Fibroblast of lung (primary cell): ENCODE data around the gene ASTN2. TPM values are rescaled to one million over a fixed set of nuclear protein-coding genes. Genes with fewer than 3 reads are reported as not detected.

ENCODE experiments used
- DNase-seq, 2 donors: peaks; one replicate each; pipeline versions ENCODE4 v3.0.0 to v3.0.0-alpha.2; 2010; ENCODE audit warnings: low read depth in 2 of 2
- H2AFZ ChIP-seq: 2 replicates; pipeline ENCODE4 v1.5.1; 2012; ENCODE audit warnings: low read length, control low read depth, inconsistent platforms
- H3K27ac ChIP-seq: 2 replicates; pipeline ENCODE4 v1.5.1; 2011; ENCODE audit warnings: low read length, control low read depth; ENCODE audit not compliant: insufficient read depth
- H3K27me3 ChIP-seq: 2 replicates; pipeline ENCODE4 v1.5.1; 2011; ENCODE audit warnings: mild to moderate bottlenecking, low read length; ENCODE audit not compliant: control insufficient read depth, insufficient read depth
- H3K36me3 ChIP-seq: 2 replicates; pipeline ENCODE4 v1.5.1; 2011; ENCODE audit warnings: low read length; ENCODE audit not compliant: control insufficient read depth, insufficient read depth
- H3K4me1 ChIP-seq: 2 replicates; pipeline ENCODE4 v1.5.1; 2011; ENCODE audit warnings: low read length; ENCODE audit not compliant: control insufficient read depth, insufficient read depth; ENCODE audit errors: extremely low read depth
- H3K4me2 ChIP-seq: 2 replicates; pipeline ENCODE4 v1.5.1; 2011; ENCODE audit warnings: low read length, control low read depth; ENCODE audit not compliant: insufficient read depth; ENCODE audit errors: extremely low read depth
- H3K4me3 ChIP-seq, 4 experiments: fragments of 200-600 bp in 1 of 4; sonication (generic) in 1 of 4; replicated peaks in 1 of 4; 2 replicates each; pipeline ENCODE4 v1.5.1; 2011 to 2016; ENCODE audit warnings: low read length in 4 of 4, low read depth in 3 of 4, mild to moderate bottlenecking in 3 of 4, control low read depth in 2 of 4, inconsistent platforms in 1 of 4, mixed read lengths in 1 of 4; ENCODE audit not compliant: insufficient read depth in 1 of 4; ENCODE audit errors: control extremely low read depth in 1 of 4
- H3K79me2 ChIP-seq: 2 replicates; pipeline ENCODE4 v1.5.1; 2012; ENCODE audit warnings: mild to moderate bottlenecking, low read length, inconsistent platforms; ENCODE audit not compliant: control insufficient read depth, insufficient read depth
- H3K9ac ChIP-seq: 2 replicates; pipeline ENCODE4 v1.5.1; 2011; ENCODE audit warnings: mild to moderate bottlenecking, low read length, control low read depth; ENCODE audit not compliant: insufficient read depth
- H3K9me3 ChIP-seq: 2 replicates; pipeline ENCODE4 v1.5.1; 2012; ENCODE audit warnings: low read depth, low read length; ENCODE audit not compliant: control insufficient read depth, insufficient read depth
- H4K20me1 ChIP-seq: 2 replicates; pipeline ENCODE4 v1.5.1; 2011; ENCODE audit warnings: low read length; ENCODE audit not compliant: control insufficient read depth, insufficient read depth; ENCODE audit errors: extremely low read depth
- CTCF ChIP-seq, 2 donors: IDR thresholded peaks in 1 of 2; conservative IDR thresholded peaks in 1 of 2; 1 replicate in 1 of 2; 2 replicates in 1 of 2; pipeline ENCODE4 v1.5.1; 2011 to 2012; ENCODE audit warnings: low read length in 2 of 2, control low read depth in 1 of 2, inconsistent platforms in 1 of 2, low read depth in 1 of 2, mild to moderate bottlenecking in 1 of 2
- EZH2 ChIP-seq: IDR thresholded peaks from 2 replicates; pipeline ENCODE4 v1.5.1; 2012; ENCODE audit warnings: low read length, control low read depth, mild to moderate bottlenecking; ENCODE audit errors: missing control alignments
- polyA plus RNA-seq, 2 donors: library from polyadenylated mRNA; depleted of rRNA in 1 of 2; stranded (reverse) in 1 of 2; unstranded in 1 of 2; fragments of >200 nt; gene quantifications; 2 replicates each; pipeline ENCODE4 v1.2.1, GENCODE V29; 2011 to 2012; ENCODE audit warnings: missing spikeins in 1 of 2
- total RNA-seq: library from RNA; depleted of rRNA; stranded (reverse); fragments of >200 nt; gene quantifications from 2 replicates; pipeline ENCODE4 v1.2.1, GENCODE V29; 2014

Gene ASTN2
- total and polyA plus RNA-seq, 2 donors (not counting 1 experiment from before 2014, with no cell fraction given): 2.2 to 19.2 TPM

- H3K4me2 ChIP-seq: no peak overlapping the region
Observed at GRCh38 chr9:116471093-116471906, 943.6 kb downstream of the ASTN2 start.

GRCh38 chr9:116468793-116469527 is 945.9 kb downstream of the ASTN2 start:
- no peak for TF ChIP-seq CTCF (conservative IDR thresholded peaks at IDR 0.05 in 1 of 2, IDR thresholded peaks at IDR 0.05 in 1 of 2; ENCODE audit: low read depth in 1 of 2, low read length in 2 of 2)
- Histone ChIP-seq H3K4me3 (no peak overlapping the region), H3K9ac (no peak overlapping the region), H3K27me3 (no peaks in the 10 kb centered on the region), H3K79me2 (no peaks in the 10 kb centered on the region), H3K4me1 (no peaks in the 10 kb centered on the region), H2AFZ (no peak overlapping the region), H3K27ac (no peak overlapping the region), H3K36me3 (no peaks in the 10 kb centered on the region), H4K20me1 (no peaks in the 10 kb centered on the region), H3K4me2 (no peak overlapping the region), H3K9me3 (no peaks in the 10 kb centered on the region)
- DNase-seq: no peak

More at GRCh38 chr9:116471093-116471906, 943.6 kb downstream of the ASTN2 start:
- Histone ChIP-seq H3K79me2 (no peaks in the 10 kb centered on the region), H3K9me3 (no peaks in the 10 kb centered on the region), H2AFZ (peak overlapping the region; percentile 37), H3K27me3 (no peaks in the 10 kb centered on the region), H3K36me3 (no peaks in the 10 kb centered on the region), H3K27ac (no peak overlapping the region), H3K4me3 (no peak overlapping the region), H4K20me1 (no peaks in the 10 kb centered on the region), H3K4me1 (no peaks in the 10 kb centered on the region), H3K9ac (no peak overlapping the region)
- TF ChIP-seq EZH2 (no peak), CTCF (conservative IDR thresholded peaks at IDR 0.05 in 1 of 2, IDR thresholded peaks at IDR 0.05 in 1 of 2; ENCODE audit: low read depth in 1 of 2, low read length in 2 of 2) (no peak)
- DNase-seq: peak; percentile 72 to 81

GRCh38 chr9:116468369-116468768 is 946.5 kb downstream of the ASTN2 start:
- no peak for DNase-seq
- Histone ChIP-seq H3K9me3 (no peaks in the 10 kb centered on the region), H3K36me3 (no peaks in the 10 kb centered on the region), H3K4me1 (no peaks in the 10 kb centered on the region), H3K27ac (no peak overlapping the region), H3K27me3 (no peaks in the 10 kb centered on the region), H3K79me2 (no peaks in the 10 kb centered on the region), H2AFZ (no peak overlapping the region), H3K4me2 (no peak overlapping the region), H4K20me1 (no peaks in the 10 kb centered on the region), H3K9ac (no peak overlapping the region), H3K4me3 (no peak overlapping the region)
- TF ChIP-seq EZH2 (no peak), CTCF (conservative IDR thresholded peaks at IDR 0.05 in 1 of 2, IDR thresholded peaks at IDR 0.05 in 1 of 2; ENCODE audit: low read depth in 1 of 2, low read length in 2 of 2) (no peak)
